Fibroblast of skin of left biceps (primary cell): ENCODE measurements around the gene RPL35A.
A peak's percentile ranks its signal among the peaks of the same experiment; 100 is the strongest.
"Not testable (repeated sequence)": the region's sequence is repeated elsewhere in the genome, so short reads cannot be mapped to it uniquely, and the experiment has no call there.

Experiments used
- DNase-seq, 2 experiments: peaks; one replicate each; pipeline ENCODE4 v3.0.0-alpha.2; 2013; ENCODE audit warnings: low read depth in 2 of 2

The RPL35A gene

DNA sequence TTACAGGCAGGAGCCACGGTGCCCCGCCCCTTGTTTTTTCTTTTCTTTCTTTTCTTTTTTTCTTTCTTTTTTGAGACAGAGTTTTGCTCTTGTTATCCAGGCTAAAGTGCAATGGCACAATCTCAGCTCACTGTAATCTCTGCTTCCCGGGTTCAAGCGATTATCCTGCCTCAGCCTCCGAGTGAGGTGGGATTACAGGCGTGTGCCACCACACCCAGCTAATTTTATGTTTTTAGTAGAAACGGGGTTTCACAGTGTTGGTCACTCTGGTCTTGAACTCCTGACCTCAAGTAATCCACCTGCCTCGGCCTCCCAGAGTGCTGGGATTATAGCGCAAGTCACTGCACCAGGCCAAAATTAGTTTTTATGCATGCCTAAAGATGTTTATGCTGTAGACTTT lies 2.5 kb downstream of the RPL35A start:
- DNase-seq, result no peak

DNA sequence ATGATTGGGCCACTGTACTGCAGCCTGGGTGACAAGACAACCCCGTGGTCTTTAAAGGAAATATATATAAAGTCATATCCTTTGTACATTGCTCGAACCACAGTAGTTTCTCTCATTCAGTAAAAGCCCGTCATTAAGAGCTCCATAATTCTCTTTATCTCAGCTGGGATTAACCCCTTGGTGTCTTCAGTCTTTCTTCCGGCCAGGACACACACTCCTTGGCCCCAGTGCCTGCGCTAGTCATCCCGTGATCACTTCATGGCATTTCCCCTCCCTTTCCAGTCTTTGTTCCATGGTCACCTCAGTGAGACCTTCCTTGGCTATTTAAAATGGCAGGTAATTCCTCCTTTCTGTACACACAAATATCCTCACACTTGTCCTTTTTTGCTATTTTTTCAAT lies 3.3 kb downstream of the RPL35A start:
- DNase-seq, result no peak

DNA sequence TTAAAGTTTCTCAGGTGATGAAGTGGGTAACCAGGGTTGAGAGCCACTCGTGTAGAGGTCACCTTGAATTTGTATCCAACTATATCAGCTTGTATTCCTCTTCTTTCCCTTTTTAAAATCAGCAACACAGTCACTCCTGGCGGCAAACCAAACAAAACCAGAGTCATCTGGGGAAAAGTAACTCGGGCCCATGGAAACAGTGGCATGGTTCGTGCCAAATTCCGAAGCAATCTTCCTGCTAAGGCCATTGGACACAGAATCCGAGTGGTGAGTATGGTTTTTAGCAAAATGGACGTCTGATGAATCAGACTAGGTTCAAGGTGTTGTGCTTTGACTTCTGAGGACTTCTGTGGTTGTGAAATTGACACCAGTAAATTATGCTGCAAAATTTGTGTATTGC lies 3.9 kb downstream of the RPL35A start:
- no peak for DNase-seq

DNA sequence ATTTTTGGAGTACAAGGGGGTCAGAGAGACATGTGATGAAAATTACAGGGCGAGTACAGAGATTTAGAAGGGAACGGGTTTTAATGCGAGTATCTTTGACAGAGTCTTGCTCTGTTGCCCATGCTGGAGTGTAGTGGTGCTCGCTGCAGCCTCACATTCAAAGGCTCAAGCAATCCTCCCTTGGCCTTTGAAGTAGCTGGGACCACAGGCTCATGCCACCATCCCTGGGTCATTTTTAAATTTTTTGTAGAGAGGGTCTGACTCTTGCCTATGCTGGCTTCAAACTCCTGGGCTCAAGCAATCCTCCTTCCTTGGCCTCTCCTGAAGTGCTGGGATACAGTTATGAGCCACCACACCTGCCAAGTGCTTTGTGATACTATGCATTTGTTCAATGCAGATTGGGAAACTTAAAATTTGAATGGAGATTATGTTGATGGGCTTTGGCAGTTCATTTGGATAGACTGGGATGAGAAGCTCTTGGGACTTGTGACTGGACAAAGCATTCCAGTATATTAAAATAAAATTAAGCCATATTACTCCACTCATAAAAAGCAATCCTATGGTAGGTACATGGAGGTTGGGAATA lies 6.0 kb downstream of the RPL35A start:
- no peak for DNase-seq

DNA sequence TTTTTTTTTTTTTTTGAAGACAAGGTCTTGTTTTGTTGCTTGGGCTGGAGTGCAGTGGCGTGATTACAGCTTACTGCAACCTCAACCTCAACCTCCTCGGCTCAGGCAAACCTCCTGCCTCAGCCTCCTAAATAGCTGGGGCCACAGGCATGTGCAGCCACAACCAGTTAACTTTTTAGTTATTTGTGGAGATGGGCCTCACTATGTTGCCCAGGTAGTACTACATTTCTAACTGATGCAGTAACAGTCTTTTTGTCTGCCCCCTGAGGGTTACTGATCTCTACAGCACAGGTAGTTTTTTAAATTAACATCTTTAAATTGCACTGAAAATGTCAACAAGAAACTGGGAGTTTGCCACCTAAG lies 6.6 kb downstream of the RPL35A start:
- no peak for DNase-seq

DNA sequence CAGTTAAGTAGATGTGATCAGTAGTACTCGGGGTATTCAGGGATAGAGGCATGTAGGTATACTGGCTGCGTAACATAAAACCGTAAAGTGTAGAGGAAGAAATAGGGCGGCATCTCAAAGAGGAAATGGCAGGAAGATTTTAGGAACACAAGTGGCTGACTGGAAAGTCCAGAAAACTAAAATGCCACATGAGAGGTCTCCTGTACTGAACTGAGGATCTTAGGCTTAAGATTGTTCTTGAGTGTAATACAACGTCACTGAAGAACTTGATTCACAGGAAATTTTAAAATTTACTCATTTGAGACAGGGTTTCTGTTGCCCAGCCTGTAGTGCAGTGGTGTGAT lies 7.8 kb downstream of the RPL35A start:
- no peak for DNase-seq

DNA sequence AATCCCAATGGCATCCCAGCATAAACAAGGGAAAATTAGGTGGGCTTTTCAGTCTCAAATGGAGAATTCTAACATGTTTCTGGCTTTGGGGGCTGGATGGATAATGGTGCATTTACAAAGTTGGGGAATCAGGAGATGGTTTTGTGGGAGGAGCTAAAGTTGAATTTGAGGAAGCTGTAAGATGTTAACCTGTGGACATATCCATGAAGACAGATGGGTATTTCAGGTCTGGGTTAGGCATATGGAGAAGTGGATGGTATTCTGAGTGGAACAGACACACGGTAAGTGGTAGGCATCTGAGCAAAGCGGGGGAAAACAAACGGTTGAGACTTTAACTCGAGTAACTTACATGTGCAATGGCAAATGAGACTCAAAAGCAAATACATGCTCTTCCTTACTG lies 8.4 kb downstream of the RPL35A start:
- no peak for DNase-seq

DNA sequence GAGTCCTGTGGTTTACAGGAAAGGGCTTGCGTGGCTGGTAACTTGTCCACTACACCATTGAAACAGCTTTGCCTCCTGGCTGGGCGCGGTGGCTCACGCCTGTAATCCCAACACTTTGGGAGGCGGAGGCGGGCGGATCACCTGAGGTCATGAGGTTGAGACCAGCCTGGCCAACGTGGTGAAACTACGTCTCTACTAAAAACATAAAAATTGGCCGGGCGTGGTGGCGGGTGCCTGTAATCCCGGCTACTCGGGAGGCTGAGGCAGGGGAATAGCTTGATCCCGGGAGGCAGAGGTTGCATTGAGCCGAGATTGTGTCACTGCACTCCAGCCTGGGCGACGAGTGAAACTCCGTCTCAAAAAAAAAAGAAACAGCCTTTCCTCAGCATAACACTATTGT lies 8.9 kb downstream of the RPL35A start:
- DNase-seq, result not testable (repeated sequence)

DNA sequence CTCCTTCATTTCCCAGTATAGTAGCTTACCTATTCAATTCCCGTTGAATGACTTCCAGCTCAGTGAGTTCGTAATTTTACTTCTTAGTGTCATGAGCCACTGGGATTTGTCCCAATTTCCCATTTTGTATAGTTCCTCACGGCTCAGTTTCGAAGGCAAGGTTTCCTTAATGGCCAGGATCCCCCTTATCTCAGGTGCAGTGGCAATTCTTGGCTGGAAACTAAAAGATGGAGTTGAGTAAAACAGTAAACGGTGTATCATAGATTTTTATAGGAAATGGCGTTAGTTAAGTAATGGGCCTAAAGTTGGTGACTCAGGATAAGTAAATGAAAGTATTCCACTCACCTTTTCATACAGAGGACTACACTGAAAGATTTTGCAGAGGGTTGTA lies 9.5 kb downstream of the RPL35A start:
- DNase-seq, result no peak

DNA sequence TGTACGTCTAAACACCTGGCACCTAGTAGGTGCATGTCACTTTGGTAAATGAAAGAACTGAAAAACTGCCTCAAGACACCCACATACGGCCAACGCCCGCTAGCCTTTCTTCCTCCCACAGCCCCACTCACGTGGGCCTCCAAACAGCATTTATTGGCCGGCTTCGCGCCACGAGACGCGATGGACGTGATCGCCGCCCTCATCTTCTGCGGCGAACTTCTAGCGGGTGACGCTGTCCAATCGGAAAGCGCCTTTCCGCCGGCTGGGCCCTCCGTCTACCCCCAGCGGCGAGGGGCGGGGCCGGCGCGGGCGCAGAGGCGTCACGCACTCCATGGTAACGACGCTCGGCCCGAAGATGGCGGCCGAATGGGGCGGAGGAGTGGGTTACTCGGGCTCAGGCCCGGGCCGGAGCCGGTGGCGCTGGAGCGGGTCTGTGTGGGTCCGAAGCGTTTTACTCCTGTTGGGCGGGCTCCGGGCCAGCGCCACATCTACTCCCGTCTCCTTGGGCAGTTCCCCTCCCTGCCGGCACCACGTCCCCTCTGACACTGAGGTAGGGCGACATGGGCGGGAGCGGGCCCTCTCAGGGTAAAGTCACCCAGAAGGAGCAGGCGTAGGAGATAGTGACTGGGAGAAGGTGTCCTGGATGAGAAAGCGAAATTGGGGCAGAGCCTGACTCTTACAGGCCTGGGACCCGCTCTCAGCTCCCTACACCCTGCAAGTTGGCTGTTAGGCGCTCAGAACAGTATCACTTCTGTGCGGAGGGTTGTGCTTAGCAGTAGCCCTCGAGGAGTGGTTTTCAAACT lies 10.1 kb downstream of the RPL35A start, which contains the start of gene LMLN:
LMLN (plus strand) TSS at position 327 of the 803 bp plus-strand sequence; CDS start at position 356, 29 bp downstream.
- DNase-seq, result peak; percentile 90 to 91

DNA sequence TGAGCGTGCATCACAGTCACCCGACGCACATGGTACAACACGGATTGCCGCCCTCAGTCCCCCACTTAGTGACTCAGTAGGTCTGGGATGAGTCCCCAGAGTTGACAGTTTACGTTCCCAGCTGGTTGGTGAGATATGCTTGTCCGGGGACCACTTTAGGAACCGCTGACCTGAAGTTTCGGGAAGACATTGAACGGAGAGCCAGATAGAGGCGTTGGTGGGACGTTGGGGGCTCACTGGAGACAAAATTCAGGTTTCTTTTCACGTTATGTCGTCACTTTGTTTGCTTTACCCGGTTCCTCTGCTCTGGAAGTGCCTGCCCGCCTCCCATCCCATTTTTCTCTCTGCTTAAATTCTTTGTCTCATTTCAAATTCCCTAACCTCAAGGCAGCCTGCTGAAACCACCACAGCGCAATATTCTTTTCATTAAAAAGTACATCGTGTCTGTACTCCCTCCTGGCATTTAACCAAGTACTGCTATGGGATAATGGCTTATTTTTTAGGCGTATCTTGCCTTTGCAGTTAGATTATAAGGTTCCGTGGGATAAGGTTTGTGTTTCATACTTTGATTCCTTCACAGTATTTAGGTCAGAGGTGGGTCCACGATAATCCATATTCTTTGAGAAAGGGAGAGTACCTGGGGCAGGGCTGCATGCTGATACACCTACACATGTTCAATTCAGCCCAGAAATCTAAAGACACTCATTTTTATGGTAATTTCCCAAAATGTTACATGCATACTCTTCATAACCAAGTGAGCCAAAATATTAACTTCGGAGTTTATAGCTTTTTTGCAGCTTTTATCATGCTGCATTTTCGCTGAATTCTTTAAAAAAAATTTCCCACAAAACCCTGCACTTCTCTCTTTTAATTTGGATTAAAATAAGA lies 10.9 kb downstream of the RPL35A start:
- DNase-seq, result no peak

DNA sequence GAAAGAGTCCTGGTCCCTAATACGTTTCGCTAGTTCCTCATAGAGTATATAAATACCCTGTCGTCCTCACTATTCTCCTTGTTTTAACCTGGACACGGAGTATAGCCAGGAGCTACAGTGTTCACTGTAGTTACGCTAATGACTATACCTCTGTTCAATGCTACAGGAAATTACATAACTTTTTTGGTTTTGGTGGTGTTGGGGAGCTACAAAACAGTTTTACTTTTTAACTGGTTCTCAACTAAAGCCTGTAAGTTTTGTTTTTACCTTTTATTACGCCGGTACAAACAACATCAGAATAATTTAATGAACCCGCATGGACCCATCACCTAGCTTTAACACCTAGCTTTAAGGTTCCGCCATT lies 11.6 kb downstream of the RPL35A start:
- no peak for DNase-seq

DNA sequence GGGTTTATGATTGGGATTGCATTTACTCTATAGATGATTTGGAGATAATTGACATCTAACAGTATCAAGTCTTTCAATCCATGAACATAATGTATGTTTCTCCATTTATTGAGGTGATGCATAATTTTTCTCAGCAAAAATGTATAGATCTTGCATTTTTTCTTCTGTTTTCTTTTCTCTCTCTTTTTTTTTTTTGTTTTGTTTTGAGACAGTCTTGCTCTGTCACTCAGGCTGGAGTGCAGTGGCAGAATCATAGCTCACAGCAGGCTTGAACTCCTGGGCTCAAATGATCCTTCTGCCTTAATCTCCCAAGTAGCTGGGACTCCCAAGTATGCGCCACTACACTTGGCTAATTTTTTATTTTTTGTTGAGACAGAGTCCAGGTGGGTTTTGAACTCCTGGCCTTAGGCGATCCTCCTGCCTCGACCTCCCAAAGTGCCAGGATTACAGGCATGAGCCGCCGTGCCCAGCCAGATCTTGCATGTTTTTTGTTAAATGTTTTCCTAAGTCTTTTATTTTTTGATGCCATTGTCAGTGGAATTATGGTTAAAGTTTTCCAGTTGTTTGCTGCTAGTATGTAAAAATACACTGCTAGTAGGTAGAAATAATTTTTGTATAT lies 13.1 kb downstream of the RPL35A start:
- no peak for DNase-seq

DNA sequence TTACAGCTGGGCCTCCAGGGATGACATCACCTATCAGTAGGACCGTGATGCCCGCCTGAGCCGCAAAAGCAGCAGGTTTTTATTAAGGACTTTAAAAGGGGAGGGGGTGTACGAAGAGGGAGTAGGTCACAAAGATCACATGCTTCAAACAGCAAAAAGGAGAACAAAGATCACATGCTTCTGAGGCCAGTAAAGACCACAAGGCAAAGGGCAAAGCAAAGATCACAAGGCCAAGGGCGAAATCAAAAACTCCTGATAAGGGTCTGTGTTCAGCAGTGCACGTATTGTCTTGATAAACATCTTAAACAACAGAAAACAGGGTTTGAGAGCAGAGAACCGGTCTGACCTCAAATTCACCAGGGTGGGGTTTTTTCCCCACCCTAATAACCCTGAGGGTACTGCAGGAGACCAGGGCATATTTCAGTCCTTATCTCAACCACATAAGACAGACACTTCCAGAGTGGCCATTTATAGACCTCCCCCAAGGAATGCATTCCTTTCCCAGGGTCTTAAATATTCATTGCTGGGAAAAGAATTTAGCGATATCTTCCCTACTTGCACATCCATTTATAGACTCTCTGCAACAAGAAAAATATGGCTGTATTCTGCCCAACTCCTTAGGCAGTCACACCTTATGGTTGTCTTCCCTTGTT lies 17.5 kb downstream of the RPL35A start:
- DNase-seq, result not testable (repeated sequence)

DNA sequence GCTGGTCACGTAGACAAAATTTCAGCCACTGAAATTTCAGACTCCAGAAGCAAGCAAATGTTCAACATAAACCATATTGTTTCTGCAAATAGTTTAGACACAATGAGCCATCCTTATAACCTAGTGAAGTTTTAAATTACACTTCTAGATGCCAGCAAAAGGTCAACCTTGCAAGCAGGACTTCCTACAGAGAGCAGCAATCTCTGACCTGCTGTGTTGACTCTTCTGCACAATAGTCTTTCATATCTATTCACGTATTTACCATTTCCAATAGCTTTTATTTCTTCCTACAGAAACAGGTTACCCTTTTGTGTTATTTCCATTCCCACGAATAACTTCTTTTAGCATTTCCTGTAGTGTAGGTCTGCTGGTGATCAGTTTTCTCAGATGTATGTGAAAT lies 20.6 kb downstream of the RPL35A start:
- no peak for DNase-seq

DNA sequence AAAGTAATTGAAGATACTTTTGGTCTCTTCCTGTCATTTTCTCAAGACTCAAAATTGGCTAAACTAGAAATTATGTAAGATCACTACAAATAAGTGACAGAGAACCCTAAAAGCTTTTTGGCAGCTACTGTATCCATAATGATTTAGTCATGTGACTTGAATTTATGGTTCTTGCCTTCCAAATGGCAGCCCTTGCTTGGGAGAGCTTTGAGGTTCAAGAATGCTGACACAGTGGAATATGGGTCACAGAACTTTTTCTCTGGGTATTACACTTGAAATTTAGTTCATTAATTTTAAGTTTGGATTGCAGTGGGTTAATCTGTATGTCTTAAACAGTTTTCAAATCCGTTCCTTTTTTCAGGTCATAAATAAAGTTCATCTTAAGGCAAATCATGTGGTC lies 24.0 kb downstream of the RPL35A start:
- DNase-seq, result no peak

DNA sequence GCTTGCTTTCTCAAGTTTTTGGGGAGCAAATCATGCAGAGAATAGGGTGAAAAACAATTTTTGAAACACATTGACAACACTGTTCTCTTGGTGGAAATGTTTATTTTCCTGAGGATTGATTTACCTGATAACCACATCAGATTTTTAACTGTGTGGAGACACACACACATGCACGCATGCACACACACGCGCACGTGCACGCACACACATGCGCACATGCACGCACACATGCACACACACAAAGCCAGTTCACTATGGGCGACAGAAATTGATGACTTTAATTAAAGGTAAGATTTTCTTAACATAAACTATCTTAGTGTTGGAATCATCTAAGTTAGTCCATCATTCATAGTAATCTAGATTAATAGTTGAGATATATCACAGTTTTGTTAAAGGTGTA lies 25.3 kb downstream of the RPL35A start:
- no peak for DNase-seq

DNA sequence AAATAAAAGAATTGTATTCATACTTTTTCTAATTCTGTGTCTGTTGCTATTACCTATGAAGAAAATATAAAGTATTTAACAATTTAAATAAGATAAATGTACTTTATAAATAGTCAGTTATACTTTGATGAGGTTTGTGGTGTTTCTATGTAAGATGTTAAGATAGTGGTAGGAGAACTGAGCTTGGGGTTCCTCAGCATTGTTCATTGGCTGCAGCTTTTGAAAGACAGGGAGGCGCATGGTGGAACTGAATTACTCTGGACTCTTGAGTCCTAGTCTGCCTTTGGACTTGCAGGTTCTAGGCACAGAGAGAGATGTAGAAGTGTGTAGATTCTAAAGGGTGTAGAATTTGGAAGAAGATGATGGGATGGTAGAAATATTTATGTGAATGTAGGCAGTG lies 33.1 kb downstream of the RPL35A start:
- DNase-seq, result no peak

DNA sequence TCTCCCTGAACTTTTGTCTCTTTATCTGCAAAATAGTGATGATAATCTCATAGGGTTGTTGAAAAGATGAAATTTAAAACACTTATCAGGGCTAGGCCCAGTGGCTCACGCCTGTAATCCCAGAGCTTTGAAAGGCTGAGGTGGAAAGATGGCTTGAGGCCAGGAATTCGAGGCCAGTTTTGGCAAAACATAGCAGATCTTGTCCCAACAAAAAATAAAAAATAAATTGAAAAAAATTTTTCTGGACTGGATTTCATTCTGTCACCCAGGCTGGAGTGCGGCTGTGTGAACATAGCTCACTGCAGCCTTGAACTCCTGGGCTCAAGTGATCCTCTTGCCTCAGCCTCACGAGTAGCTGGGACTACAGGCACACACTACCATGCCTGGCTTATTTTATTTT lies 39.7 kb downstream of the RPL35A start:
- no peak for DNase-seq

DNA sequence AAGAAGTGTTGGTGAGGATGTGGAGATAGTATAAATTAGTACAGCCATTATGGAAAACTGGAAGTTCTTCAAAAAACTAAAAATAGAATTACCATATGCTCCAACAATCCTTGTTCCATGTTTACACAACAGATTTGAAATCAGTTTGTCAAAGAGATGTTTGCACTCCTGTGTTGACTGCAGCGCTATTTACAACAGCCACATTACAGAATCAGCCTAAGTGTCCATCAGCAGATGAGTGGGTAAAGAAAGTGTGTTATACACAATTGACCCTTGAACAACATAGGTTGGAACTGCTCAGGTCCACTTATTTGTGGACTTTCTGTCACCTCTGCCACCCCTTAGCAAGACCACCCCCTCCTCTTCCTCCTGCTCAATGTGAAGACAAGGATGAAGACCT lies 44.7 kb downstream of the RPL35A start:
- no peak for DNase-seq

DNA sequence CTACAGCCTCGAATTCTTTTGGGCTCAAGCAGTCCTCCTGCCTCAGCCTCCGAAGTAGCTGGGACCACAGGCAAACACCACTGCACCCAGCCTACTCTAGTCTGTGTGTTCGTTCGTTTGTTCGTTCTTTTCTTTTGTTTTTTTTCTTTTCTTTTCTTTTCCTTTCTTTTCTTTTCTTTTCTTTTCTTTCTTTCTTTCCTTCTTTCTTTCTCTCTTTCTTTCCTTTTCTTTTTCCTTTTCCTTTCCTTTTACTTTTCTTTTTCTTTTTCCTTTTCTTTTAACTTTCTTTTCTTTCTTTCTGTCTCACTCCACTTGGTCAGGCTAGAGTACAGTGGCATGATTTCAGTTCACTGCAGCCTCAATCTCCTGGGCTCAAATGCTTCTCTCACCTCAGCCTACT lies 46.9 kb downstream of the RPL35A start:
- DNase-seq, result no peak

DNA sequence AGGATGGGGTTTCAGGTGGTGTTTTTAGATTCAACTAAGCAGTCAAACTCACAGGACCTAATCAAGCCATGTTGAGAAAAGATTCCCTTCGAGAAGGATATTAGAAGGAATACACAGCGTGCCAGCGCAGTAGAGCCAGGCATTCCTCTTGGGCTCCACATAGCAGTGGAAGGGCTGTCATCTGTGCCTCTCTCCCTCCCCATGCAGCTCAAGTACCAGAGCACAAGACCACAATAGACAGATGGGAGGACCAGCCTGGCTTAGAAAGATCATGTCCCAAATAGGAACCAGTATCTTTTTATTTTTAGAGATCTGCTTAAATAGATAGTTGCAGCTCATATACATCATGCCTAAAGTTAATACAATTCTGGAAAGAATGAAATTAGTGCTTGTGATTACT lies 47.9 kb downstream of the RPL35A start:
- DNase-seq, result no peak
